GM23248 (cell line): ENCODE data around the gene PLIN5. TPM values are rescaled to one million over a fixed set of nuclear protein-coding genes. Genes with fewer than 3 reads are reported as not detected.

Source experiments
- DNase-seq: peaks from one replicate; pipeline ENCODE4 v3.0.0-alpha.2; 2015
- H2AFZ ChIP-seq: fragments of 200-600 bp; sonication (generic); 2 replicates; pipeline ENCODE4 v1.6.1; 2016; ENCODE audit warnings: antibody characterized with exemption
- H3F3A ChIP-seq: fragments of 200-600 bp; sonication (generic); 2 replicates; pipeline ENCODE4 v1.6.1; 2016; ENCODE audit warnings: mild to moderate bottlenecking, antibody characterized with exemption, mixed run types; ENCODE audit not compliant: insufficient read depth
- H3K27ac ChIP-seq: fragments of 200-600 bp; sonication (generic); 2 replicates; pipeline ENCODE4 v1.5.1; 2016; ENCODE audit warnings: mild to moderate bottlenecking
- H3K27me3 ChIP-seq: fragments of 200-600 bp; sonication (generic); replicated peaks from 2 replicates; pipeline ENCODE4 v1.6.1; 2016; ENCODE audit warnings: mild to moderate bottlenecking; ENCODE audit not compliant: insufficient read depth
- H3K36me3 ChIP-seq: fragments of 200-600 bp; sonication (generic); 2 replicates; pipeline ENCODE4 v1.6.1; 2016; ENCODE audit warnings: low read depth, mild to moderate bottlenecking
- H3K4me1 ChIP-seq: fragments of 200-600 bp; sonication (generic); 2 replicates; pipeline ENCODE4 v1.6.1; 2016; ENCODE audit warnings: mild to moderate bottlenecking; ENCODE audit not compliant: insufficient read depth
- H3K4me2 ChIP-seq: fragments of 200-600 bp; sonication (generic); one replicate; pipeline ENCODE4 v1.6.1; 2016; ENCODE audit warnings: mild to moderate bottlenecking; ENCODE audit not compliant: unreplicated experiment
- H3K4me3 ChIP-seq: fragments of 200-600 bp; sonication (generic); 2 replicates; pipeline ENCODE4 v1.5.1; 2016; ENCODE audit warnings: mild to moderate bottlenecking
- H3K79me2 ChIP-seq: fragments of 200-600 bp; sonication (generic); 2 replicates; pipeline ENCODE4 v1.6.1; 2016; ENCODE audit warnings: mild to moderate bottlenecking; ENCODE audit not compliant: insufficient read depth
- H3K9ac ChIP-seq: fragments of 200-600 bp; sonication (generic); 2 replicates; pipeline ENCODE4 v1.6.1; 2016; ENCODE audit warnings: mild to moderate bottlenecking
- H3K9me2 ChIP-seq: fragments of 200-600 bp; sonication (generic); 2 replicates; pipeline ENCODE4 v1.6.1; 2016; ENCODE audit warnings: mixed run types, mild to moderate bottlenecking, moderate library complexity; ENCODE audit not compliant: insufficient read depth
- H3K9me3 ChIP-seq: fragments of 200-600 bp; sonication (generic); one replicate; pipeline ENCODE4 v1.6.1; 2017; ENCODE audit warnings: low read depth
- H4K20me1 ChIP-seq: fragments of 200-600 bp; sonication (generic); 2 replicates; pipeline ENCODE4 v1.6.0; 2016; ENCODE audit not compliant: insufficient read depth
- EZH2 ChIP-seq: fragments of 200-600 bp; sonication (generic); IDR thresholded peaks from 2 replicates; pipeline ENCODE4 v1.6.1; 2018; ENCODE audit warnings: antibody characterized with exemption, mild to moderate bottlenecking; ENCODE audit not compliant: insufficient read depth, poor library complexity, severe bottlenecking
- EZH2phosphoT487 ChIP-seq: fragments of 200-600 bp; sonication (generic); IDR thresholded peaks from 2 replicates; pipeline ENCODE4 v1.6.1; 2018; ENCODE audit warnings: antibody characterized with exemption, moderate library complexity, mild to moderate bottlenecking, low read depth; ENCODE audit not compliant: insufficient read depth
- WGBS, 2 experiments: methylation state at CpG; one replicate each; pipeline ENCODE4 v1.1.6; 2015 to 2017; ENCODE audit warnings: low lambda C conversion rate in 2 of 2, low coverage in 1 of 2; ENCODE audit errors: missing lambda C conversion rate in 2 of 2; 5-methylcytosine and 5-hydroxymethylcytosine counted together
- in situ Hi-C: fragments of 300-500 bp; cut with MboI; formaldehyde crosslinking; loops from 2 replicates; pipeline ENCODE4 v1.15.0; 2020
- polyA plus RNA-seq: library from polyadenylated mRNA; unstranded; fragments of >200 nt; fragmentation: Nextera tagmentation; extraction: Ambion mirVana; gene quantifications from 2 replicates; pipeline ENCODE4 v1.2.1, GENCODE V29; 2016
- total RNA-seq: library from RNA; depleted of rRNA; stranded (reverse); fragments of >200 nt; shearing (Covaris generic); gene quantifications from 2 replicates; pipeline ENCODE4 v1.2.3, GENCODE V29; 2014

Gene PLIN5
- total and polyA plus RNA-seq, 2 experiments from 2014 or later: not detected

- Histone ChIP-seq H3K79me2 (no peaks in the 10 kb centered on the region), H3K4me1 (no peaks in the 10 kb centered on the region), H2AFZ (no peak within 1 kb of the TSS), H3K27me3 (no peaks in the 10 kb centered on the region), H3K36me3 (no peaks in the 10 kb centered on the region), H3F3A (no peaks in the 10 kb centered on the region), H3K27ac (no peak within 1 kb of the TSS), H3K4me3 (no peak within 1 kb of the TSS), H3K9me3 (no peaks in the 10 kb centered on the region), H3K9me2 (no peaks in the 10 kb centered on the region), H3K9ac (no peak within 1 kb of the TSS), H4K20me1 (no peaks in the 10 kb centered on the region), H3K4me2 (no peak within 1 kb of the TSS)
- TF ChIP-seq EZH2phosphoT487: no peak
- no peak for TF ChIP-seq EZH2
- no peak for DNase-seq
- 46 to 50% methylated on average over 13 of the region's 13 CpGs for WGBS, 2 experiments
- in situ Hi-C loops: no loop called here
Observed at GRCh38 chr19:4559569-4559968, 24.5 kb upstream of the PLIN5 start, which contains the start of gene SEMA6B. SEMA6B (minus strand) TSS chr19:4559684; CDS start chr19:4558457, 1,227 bp downstream.

DNA sequence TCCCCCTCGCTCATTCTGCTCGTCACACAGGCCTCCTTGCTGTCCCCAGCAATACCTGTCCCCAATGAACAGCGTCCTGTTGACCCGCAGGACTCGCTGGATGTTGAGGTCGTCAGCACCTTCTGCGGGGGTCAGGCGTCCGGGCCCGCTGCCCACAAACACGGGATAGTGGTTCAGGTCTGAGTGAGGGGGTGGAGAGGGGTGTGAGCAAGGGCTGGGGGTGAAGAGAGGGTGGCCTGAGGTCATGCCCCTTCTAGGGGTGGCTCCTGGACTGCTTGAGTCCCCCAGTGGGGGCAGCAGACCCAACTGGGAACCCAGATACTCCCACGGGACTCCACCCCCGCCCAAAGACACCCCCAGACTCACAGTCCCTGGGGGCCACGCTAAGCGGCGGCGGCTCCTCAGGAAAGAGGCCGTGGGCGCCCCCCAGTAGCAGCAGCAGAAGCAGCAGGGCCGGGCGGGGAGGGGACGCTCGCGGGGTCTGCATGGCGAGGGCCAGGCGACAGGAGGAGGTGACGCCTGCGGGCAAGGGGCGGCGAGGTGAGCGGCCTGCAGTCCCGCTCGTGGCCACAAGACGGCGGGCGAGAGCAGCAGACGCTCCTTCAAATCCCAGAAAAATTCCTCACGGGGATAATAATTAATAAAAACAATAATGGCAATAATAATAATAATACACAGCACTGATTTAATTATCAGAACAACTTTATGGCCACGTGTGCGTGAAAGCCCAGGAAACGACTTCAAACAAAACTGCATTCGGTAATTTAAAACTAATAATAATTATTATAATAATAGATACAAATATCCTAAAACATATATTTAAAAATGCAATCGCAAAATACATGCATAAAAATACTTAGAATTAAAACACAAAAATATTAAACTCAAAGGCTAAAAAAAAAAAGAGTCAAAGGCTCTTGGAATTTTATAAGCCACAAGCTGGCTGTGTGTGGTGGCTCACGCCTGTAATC, 23.2 kb upstream of the PLIN5 start:
- WGBS, 2 experiments: 18 to 22% methylated on average over 27 to 44 of the region's 44 CpGs
- in situ Hi-C loops: no loop called here
- H3K4me2 ChIP-seq: no peak overlapping the region

GRCh38 chr19:4557144-4557970, 22.3 kb upstream of the PLIN5 start:
- in situ Hi-C loops: no loop called here
- no peak for DNase-seq
- Histone ChIP-seq H3K36me3 (no peaks in the 10 kb centered on the region), H3K79me2 (no peaks in the 10 kb centered on the region), H3K9ac (no peak overlapping the region), H3K9me3 (no peaks in the 10 kb centered on the region), H3K27me3 (no peaks in the 10 kb centered on the region), H3K9me2 (no peaks in the 10 kb centered on the region), H3K4me1 (no peaks in the 10 kb centered on the region), H3K4me2 (no peak overlapping the region), H3K27ac (no peak overlapping the region), H4K20me1 (no peaks in the 10 kb centered on the region), H3K4me3 (no peak overlapping the region), H3F3A (no peaks in the 10 kb centered on the region), H2AFZ (no peak overlapping the region)
- WGBS, 2 experiments: 58 to 60% methylated on average over 32 to 33 of the region's 33 CpGs
- TF ChIP-seq EZH2phosphoT487 (no peak), EZH2 (no peak)

More for the DNA sequence above, 23.2 kb upstream of the PLIN5 start:
- DNase-seq: peak; percentile 45
- TF ChIP-seq EZH2 (no peak), EZH2phosphoT487 (no peak)
- Histone ChIP-seq H4K20me1 (no peaks in the 10 kb centered on the region), H3K27ac (no peak overlapping the region), H3K36me3 (no peaks in the 10 kb centered on the region), H3K27me3 (no peaks in the 10 kb centered on the region), H2AFZ (no peak overlapping the region), H3F3A (no peaks in the 10 kb centered on the region), H3K4me1 (no peaks in the 10 kb centered on the region), H3K4me3 (no peak overlapping the region), H3K9ac (no peak overlapping the region), H3K9me2 (no peaks in the 10 kb centered on the region), H3K9me3 (no peaks in the 10 kb centered on the region), H3K79me2 (no peaks in the 10 kb centered on the region)

DNA sequence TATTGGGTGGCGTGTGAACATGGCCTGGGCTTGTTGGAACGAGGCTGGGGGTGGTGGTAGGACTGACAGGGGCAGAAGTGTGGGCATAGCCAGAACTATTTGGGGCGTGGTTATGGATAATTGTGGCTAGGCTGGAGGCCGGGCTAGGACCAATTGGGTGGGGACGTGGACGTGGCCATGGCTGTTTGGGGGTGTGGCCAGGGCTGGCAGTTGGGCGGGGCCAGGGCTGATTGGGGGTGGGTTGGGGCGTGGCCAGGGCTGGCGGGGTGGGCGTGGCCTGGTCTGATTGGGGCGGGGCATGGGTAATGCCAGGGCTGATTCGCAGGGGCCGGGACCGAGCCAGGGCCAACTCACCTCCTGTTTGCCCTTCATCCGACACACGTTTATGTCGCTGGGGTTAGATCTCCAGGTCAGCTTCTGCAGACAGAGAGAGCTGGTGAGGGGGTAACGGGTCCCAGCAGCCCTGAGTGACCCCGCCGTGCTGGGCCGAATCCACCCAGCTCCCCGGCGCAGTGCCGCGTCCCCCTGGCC, 21.6 kb upstream of the PLIN5 start:
- Histone ChIP-seq H3K36me3 (no peaks in the 10 kb centered on the region), H4K20me1 (no peaks in the 10 kb centered on the region), H3K4me3 (no peak overlapping the region), H3K9me2 (no peaks in the 10 kb centered on the region), H3K4me1 (no peaks in the 10 kb centered on the region), H3K4me2 (no peak overlapping the region), H3K9ac (no peak overlapping the region), H3K9me3 (no peaks in the 10 kb centered on the region), H3K27ac (no peak overlapping the region), H3K79me2 (no peaks in the 10 kb centered on the region), H3K27me3 (no peaks in the 10 kb centered on the region), H3F3A (no peaks in the 10 kb centered on the region), H2AFZ (no peak overlapping the region)
- in situ Hi-C loops: no loop called here
- WGBS, 2 experiments: 64 to 87% methylated on average over 10 to 25 of the region's 25 CpGs
- DNase-seq: peak; percentile 56
- TF ChIP-seq EZH2 (no peak), EZH2phosphoT487 (no peak)
